ENCODE results near the gene HIVEP1. TPM values are rescaled to one million over a fixed set of nuclear protein-coding genes. Genes with fewer than 3 reads are reported as not detected.

The HIVEP1 gene
- total RNA-seq, 1 donor from 2014 or later, result 21.5 TPM

GRCh38 chr6:12158686-12159415 is 146.7 kb downstream of the HIVEP1 start:
- peaks cover 47% of the 10 kb centered on the region for H3K36me3 Mint-ChIP-seq (ENCODE audit: low read depth)
- peaks cover 23% of the 10 kb centered on the region for H3K4me1 Mint-ChIP-seq
- H3K9me3 Mint-ChIP-seq, result no peaks in the 10 kb centered on the region
- H3K27me3 Mint-ChIP-seq (ENCODE audit: low read depth), result no peaks in the 10 kb centered on the region
- no peak for DNase-seq (ENCODE audit: low read depth, low spot score)
- TF ChIP-seq, protein P1, sequence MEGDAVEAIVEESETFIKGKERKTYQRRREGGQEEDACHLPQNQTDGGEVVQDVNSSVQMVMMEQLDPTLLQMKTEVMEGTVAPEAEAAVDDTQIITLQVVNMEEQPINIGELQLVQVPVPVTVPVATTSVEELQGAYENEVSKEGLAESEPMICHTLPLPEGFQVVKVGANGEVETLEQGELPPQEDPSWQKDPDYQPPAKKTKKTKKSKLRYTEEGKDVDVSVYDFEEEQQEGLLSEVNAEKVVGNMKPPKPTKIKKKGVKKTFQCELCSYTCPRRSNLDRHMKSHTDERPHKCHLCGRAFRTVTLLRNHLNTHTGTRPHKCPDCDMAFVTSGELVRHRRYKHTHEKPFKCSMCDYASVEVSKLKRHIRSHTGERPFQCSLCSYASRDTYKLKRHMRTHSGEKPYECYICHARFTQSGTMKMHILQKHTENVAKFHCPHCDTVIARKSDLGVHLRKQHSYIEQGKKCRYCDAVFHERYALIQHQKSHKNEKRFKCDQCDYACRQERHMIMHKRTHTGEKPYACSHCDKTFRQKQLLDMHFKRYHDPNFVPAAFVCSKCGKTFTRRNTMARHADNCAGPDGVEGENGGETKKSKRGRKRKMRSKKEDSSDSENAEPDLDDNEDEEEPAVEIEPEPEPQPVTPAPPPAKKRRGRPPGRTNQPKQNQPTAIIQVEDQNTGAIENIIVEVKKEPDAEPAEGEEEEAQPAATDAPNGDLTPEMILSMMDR (conservative IDR thresholded peaks at IDR 0.05), result no peak
- no peak overlapping the region for H3K4me3 Mint-ChIP-seq
- no peak overlapping the region for H3K27ac Mint-ChIP-seq (ENCODE audit: unreplicated experiment)

DNA sequence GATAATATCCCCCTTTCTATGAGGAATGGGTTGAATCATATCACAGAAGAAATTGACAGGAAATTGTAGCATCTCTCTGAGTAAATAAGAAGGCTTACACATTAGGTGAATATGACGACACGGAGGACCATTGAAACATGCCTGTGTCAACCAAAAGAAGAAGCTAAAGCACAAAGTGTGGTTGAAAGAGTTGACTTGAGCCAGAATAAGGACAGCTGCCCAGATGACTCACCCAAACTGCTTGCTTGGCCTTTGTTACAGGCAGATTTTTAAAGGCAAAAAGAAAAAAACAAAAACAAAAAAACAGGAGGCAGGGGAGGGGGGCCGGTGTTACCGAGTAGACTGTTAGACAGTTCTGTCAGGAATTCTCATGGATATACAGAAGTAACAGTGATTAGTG is 148.2 kb downstream of the HIVEP1 start:
- TF ChIP-seq, protein P1 (conservative IDR thresholded peaks at IDR 0.05), result no peak
- Mint-ChIP-seq H3K27me3 (ENCODE audit: low read depth) (no peaks in the 10 kb centered on the region), H3K36me3 (ENCODE audit: low read depth) (peaks cover 45% of the 10 kb centered on the region), H3K9me3 (no peaks in the 10 kb centered on the region), H3K27ac (ENCODE audit: unreplicated experiment) (no peak overlapping the region), H3K4me3 (no peak overlapping the region), H3K4me1 (peaks cover 23% of the 10 kb centered on the region)
- no peak for DNase-seq (ENCODE audit: low read depth, low spot score)

DNA sequence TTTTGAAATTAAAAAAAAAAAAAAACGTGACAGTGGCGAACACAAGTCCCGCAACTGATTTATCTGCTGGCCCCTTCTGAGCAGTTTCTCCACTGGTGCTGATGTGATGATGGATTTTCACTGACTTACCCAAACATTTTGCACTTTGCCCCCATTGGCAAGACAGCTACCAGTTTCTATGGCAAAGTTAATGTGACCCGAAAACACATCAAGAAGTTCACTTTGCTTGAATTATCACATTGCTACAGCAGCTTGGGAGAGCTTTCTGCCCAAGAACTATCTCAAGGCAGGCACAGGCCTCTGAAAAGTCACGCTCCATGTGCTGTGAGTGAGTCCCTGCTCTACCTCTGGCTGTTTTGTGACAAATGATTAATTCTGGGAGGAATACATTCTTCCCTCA is 150.1 kb downstream of the HIVEP1 start:
- Mint-ChIP-seq H3K27ac (ENCODE audit: unreplicated experiment) (no peak overlapping the region), H3K4me3 (no peak overlapping the region), H3K36me3 (ENCODE audit: low read depth) (peaks cover 42% of the 10 kb centered on the region), H3K4me1 (peaks cover 23% of the 10 kb centered on the region), H3K27me3 (ENCODE audit: low read depth) (no peaks in the 10 kb centered on the region), H3K9me3 (no peaks in the 10 kb centered on the region)
- no peak for DNase-seq (ENCODE audit: low read depth, low spot score)
- TF ChIP-seq, protein P1 (conservative IDR thresholded peaks at IDR 0.05), result no peak

- Mint-ChIP-seq H3K9me3 (no peaks in the 10 kb centered on the region), H3K36me3 (ENCODE audit: low read depth) (peaks cover 34% of the 10 kb centered on the region), H3K4me1 (peaks cover 15% of the 10 kb centered on the region), H3K27ac (ENCODE audit: unreplicated experiment) (no peak overlapping the region), H3K4me3 (no peak overlapping the region), H3K27me3 (ENCODE audit: low read depth) (no peaks in the 10 kb centered on the region)
- DNase-seq (ENCODE audit: low read depth, low spot score), result no peak
- TF ChIP-seq, protein P1 (conservative IDR thresholded peaks at IDR 0.05), result no peak
Measured at GRCh38 chr6:12163149-12163548, 151.0 kb downstream of the HIVEP1 start.

DNA sequence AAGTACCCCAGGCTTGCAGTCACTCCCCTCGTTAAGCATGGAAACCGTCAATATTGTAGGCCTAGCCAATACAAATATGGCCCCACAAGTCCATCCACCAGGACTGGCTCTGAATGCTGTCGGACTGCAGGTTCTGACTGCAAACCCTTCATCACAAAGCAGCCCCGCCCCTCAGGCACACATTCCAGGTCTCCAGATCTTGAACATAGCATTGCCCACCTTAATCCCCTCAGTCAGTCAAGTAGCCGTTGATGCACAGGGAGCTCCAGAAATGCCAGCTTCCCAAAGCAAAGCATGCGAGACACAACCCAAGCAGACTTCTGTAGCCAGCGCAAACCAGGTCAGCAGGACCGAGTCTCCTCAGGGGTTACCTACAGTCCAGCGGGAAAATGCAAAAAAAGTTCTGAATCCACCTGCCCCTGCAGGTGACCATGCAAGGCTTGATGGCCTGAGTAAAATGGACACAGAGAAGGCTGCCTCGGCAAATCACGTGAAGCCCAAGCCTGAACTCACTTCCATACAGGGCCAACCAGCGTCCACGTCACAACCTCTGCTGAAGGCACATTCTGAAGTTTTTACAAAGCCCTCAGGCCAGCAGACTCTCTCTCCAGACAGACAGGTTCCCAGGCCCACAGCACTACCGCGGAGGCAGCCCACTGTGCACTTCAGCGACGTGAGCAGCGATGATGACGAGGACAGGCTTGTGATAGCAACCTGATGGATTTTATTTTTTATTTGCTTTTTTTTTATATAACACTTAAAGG is 151.8 kb downstream of the HIVEP1 start:
- DNase-seq (ENCODE audit: low read depth, low spot score), result no peak
- H3K27me3 Mint-ChIP-seq (ENCODE audit: low read depth), result no peaks in the 10 kb centered on the region
- no peak overlapping the region for H3K27ac Mint-ChIP-seq (ENCODE audit: unreplicated experiment)
- H3K4me1 Mint-ChIP-seq, result peaks cover 15% of the 10 kb centered on the region
- peaks cover 28% of the 10 kb centered on the region for H3K36me3 Mint-ChIP-seq (ENCODE audit: low read depth)
- TF ChIP-seq, protein P1 (conservative IDR thresholded peaks at IDR 0.05), result no peak
- no peak overlapping the region for H3K4me3 Mint-ChIP-seq
- H3K9me3 Mint-ChIP-seq, result no peaks in the 10 kb centered on the region

Data from neural crest cell (in vitro differentiated cells).